K562 (cell line): ENCODE data around the gene FBLN2. TPM values are rescaled to one million over a fixed set of nuclear protein-coding genes. Genes with fewer than 3 reads are reported as not detected.

Experiments used
- ETS1 ChIP-seq: conservative IDR thresholded peaks from 2 replicates; pipeline ENCODE4 v1.6.1; 2011; ENCODE audit warnings: low read depth, mild to moderate bottlenecking, low read length; ENCODE audit not compliant: control insufficient read depth
- FOXK2 ChIP-seq, 2 experiments: fragments of 450-650 bp; IDR thresholded peaks in 1 of 2; conservative IDR thresholded peaks in 1 of 2; 2 replicates each; pipeline ENCODE4 v1.6.1; 2016; ENCODE audit warnings: low read depth in 2 of 2, mild to moderate bottlenecking in 1 of 2
- MEIS2 ChIP-seq: fragments of 450-650 bp; IDR thresholded peaks from 2 replicates; pipeline ENCODE4 v1.6.1; 2014; ENCODE audit warnings: mild to moderate bottlenecking; ENCODE audit not compliant: partially characterized antibody
- NR2C1 ChIP-seq, 2 experiments: fragments of 450-650 bp; IDR thresholded peaks; 2 replicates each; pipeline ENCODE4 v1.6.1; 2017; ENCODE audit warnings: mild to moderate bottlenecking in 2 of 2, antibody characterized with exemption in 1 of 2, inconsistent platforms in 1 of 2, missing compliant biosample characterization in 1 of 2, missing genetic modification characterization in 1 of 2
- NR4A1 ChIP-seq, 2 experiments: fragments of 250-450 bp in 1 of 2; fragments of 450-650 bp in 1 of 2; sonication (Bioruptor Pico) in 1 of 2; IDR thresholded peaks; 2 replicates each; pipeline versions ENCODE4 v1.4.0 to v1.6.1; 2016 to 2020; ENCODE audit warnings: mild to moderate bottlenecking in 2 of 2, missing compliant biosample characterization in 1 of 2, missing genetic modification characterization in 1 of 2, moderate library complexity in 1 of 2
- PKNOX1 ChIP-seq: fragments of 450-650 bp; IDR thresholded peaks from 2 replicates; pipeline ENCODE4 v1.6.1; 2016
- POU5F1 ChIP-seq: fragments of 150-350 bp; IDR thresholded peaks from 2 replicates; pipeline ENCODE4 v1.6.1; 2014; ENCODE audit warnings: borderline replicate concordance, low read length, low read depth, mild to moderate bottlenecking; ENCODE audit not compliant: partially characterized antibody
- RB1 ChIP-seq: fragments of 450-650 bp; IDR thresholded peaks from 2 replicates; pipeline ENCODE4 v1.6.1; 2017; ENCODE audit warnings: low read depth, mild to moderate bottlenecking
- RFX1 ChIP-seq: fragments of 450-650 bp; IDR thresholded peaks from 2 replicates; pipeline ENCODE4 v1.6.1; 2016; ENCODE audit warnings: mild to moderate bottlenecking, moderate library complexity
- USF2 ChIP-seq: sonication (generic); formaldehyde crosslinking; IDR thresholded peaks from 2 replicates; pipeline ENCODE4 v1.5.0; 2020; ENCODE audit warnings: missing genetic modification reagents
- ZNF318 ChIP-seq, 2 experiments: fragments of 450-650 bp; IDR thresholded peaks; 2 replicates each; pipeline ENCODE4 v1.6.1; 2016; ENCODE audit warnings: mild to moderate bottlenecking in 2 of 2, borderline replicate concordance in 1 of 2, low read depth in 1 of 2, moderate library complexity in 1 of 2
- ZNF639 ChIP-seq, 2 experiments: fragments of 200-800 bp in 1 of 2; sonication (Bioruptor generic) in 1 of 2; sonication (generic) in 1 of 2; formaldehyde crosslinking in 1 of 2; IDR thresholded peaks in 1 of 2; conservative IDR thresholded peaks in 1 of 2; 2 replicates each; pipeline versions ENCODE4 v1.5.0 to v1.6.1; 2016 to 2020; ENCODE audit warnings: missing compliant biosample characterization in 1 of 2, missing genetic modification characterization in 1 of 2, missing genetic modification reagents in 1 of 2
- polyA plus RNA-seq, 8 experiments: library from polyadenylated mRNA; depleted of rRNA in 4 of 8; stranded (reverse) in 5 of 8; unstranded in 3 of 8; fragments of >200 nt; fragmentation: Nextera tagmentation in 2 of 8; fragmentation: Illumina TruSeq in 1 of 8; extraction: Ambion mirVana in 2 of 8; extraction: Trizol in 1 of 8; gene quantifications; 2 replicates each; pipeline versions ENCODE4 v1.2.1 to v1.2.3, GENCODE V29; 2011 to 2014; ENCODE audit warnings: inconsistent platforms in 1 of 8, missing spikeins in 1 of 8
- total RNA-seq, 7 experiments: library from RNA; depleted of rRNA in 6 of 7; stranded (reverse); fragments of >200 nt in 6 of 7; fragmentation: Illumina TruSeq in 2 of 7; extraction: Trizol in 2 of 7; gene quantifications; 2 replicates each; pipeline versions ENCODE4 v1.2.1 to v1.2.3, GENCODE V29; 2011 to 2021; ENCODE audit warnings: low replicate concordance in 1 of 7

Gene FBLN2
- total and polyA plus RNA-seq, 9 of the 15 experiments (the other 6 are each of a cell fraction or from before 2014, with no cell fraction given): 0.03 to 0.10 (median 0.04) TPM; not detected in 6

GRCh38 chr3:13612829-13613228 lies 63.9 kb downstream of the FBLN2 start (continued):
- TF ChIP-seq ETS1: no peak
- TF ChIP-seq ZNF318 (IDR thresholded peaks at IDR 0.05; ENCODE audit: borderline replicate concordance in 1 of 2, low read depth in 1 of 2): peak in 1 of 2 experiments; percentile 53; a peak in 1 of 4 replicates
- TF ChIP-seq RB1: no peak
- TF ChIP-seq NR2C1 (IDR thresholded peaks at IDR 0.05): no peak
- TF ChIP-seq NR2C1 (tag; IDR thresholded peaks at IDR 0.05): peak; percentile 31; the same call in 1 of the 2 replicates
- no peak for TF ChIP-seq NR4A1 (CRISPR knock-in tag; IDR thresholded peaks at IDR 0.05)
- peak; percentile 52; the same call in 1 of the 2 replicates for TF ChIP-seq NR4A1 (tag; IDR thresholded peaks at IDR 0.05)
- peak; percentile 87 for TF ChIP-seq PKNOX1
- no peak for TF ChIP-seq ZNF639 (CRISPR knock-in tag; conservative IDR thresholded peaks at IDR 0.05 in 1 of 2, IDR thresholded peaks at IDR 0.05 in 1 of 2)
- no peak for TF ChIP-seq RFX1
- TF ChIP-seq USF2 (CRISPR knock-in tag): peak; percentile 31; the same call in 1 of the 2 replicates
- TF ChIP-seq POU5F1: no peak
- peak in 1 of 2 experiments; percentile 48; a peak in 2 of 4 replicates for TF ChIP-seq FOXK2 (conservative IDR thresholded peaks at IDR 0.05 in 1 of 2, IDR thresholded peaks at IDR 0.05 in 1 of 2; ENCODE audit: low read depth in 2 of 2)
- TF ChIP-seq MEIS2: peak; percentile 29
